ENCODE measurements around the gene MAFG.

DNA sequence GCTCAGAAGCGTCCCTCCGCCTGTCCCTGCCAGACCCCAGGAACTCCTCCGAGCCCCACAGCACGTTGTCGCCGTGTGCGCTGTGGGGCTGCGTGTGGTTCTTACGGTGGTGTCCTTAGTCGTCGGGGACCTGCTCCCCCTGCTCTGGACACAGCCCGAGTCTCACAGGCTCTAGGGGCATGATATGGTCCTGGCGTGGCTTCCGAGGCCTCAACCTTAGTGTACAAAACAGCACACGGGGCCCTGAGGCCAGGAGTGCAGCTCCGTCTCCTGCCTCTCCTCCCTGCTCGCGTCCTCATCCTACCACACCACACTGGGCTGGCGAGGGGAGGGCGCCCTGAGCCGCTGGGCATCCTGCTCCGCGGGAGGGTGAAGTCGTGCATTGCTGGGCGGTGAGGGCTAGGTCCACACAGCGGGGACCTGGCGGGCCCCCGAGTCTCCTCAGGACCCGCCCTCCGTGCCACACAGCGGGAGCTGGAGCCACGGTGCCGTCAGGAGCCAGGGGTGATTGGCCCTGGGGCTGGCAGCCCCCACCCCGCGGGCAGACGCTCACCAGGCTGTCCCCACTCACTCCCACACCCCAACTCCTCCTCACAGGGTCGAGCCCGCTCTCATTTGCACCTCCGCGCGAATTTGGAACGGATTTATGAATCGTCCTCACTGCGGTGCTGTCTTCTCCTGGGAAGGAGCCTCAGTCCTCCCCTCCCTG is 1.2 kb upstream of the MAFG start:
- TF ChIP-seq CTCF (IDR thresholded peaks at IDR 0.05) (no peak), POLR2A (IDR thresholded peaks at IDR 0.05) (no peak)

Measured in Peyer's patch (tissue), 4 donors.